Spleen (tissue), 7 donors: ENCODE measurements around the gene UQCC2.

ENCODE experiments used
- CTCF ChIP-seq, 11 experiments: fragments of 200-600 bp in 7 of 11; fragments of 450-650 bp in 4 of 11; sonication (generic) in 4 of 11; IDR thresholded peaks in 8 of 11; conservative IDR thresholded peaks in 3 of 11; 1 replicate in 7 of 11; 2 replicates in 4 of 11; pipeline versions ENCODE4 v1.4.0 to v1.8.0; 2016 to 2021; ENCODE audit warnings: antibody characterized with exemption in 11 of 11, inconsistent platforms in 4 of 11, mild to moderate bottlenecking in 1 of 11
- POLR2A ChIP-seq, 3 donors: fragments of 450-650 bp; IDR thresholded peaks; one replicate each; pipeline ENCODE4 v1.5.1; 2017; ENCODE audit warnings: antibody characterized with exemption in 3 of 3, mild to moderate bottlenecking in 1 of 3
- donor health status: DM: no; HTN: no; CAD: no; lungs with moderate emphysema.
- donor health status: DM: no; HTN: no; CAD: no.
- donor health status: DM: no; HTN: no; CAD: no.

- no peak for TF ChIP-seq CTCF (IDR thresholded peaks at IDR 0.05 in 8 of 11, conservative IDR thresholded peaks at IDR 0.05 in 3 of 11)
- no peak for TF ChIP-seq POLR2A (IDR thresholded peaks at IDR 0.05)
These were observed 27.0 kb downstream of the UQCC2 start for GRCh38 chr6:33684428-33684896.
